Activated CD4-positive, alpha-beta T cell treated with anti-CD3 and anti-CD28 coated beads, Interleukin-2, Interleukin-4, amounts not matched to agents 100 ng/mL and 50 ng/mL, durations not matched to agents 16 hours and 8 hours (primary cell): ENCODE data around the gene GNGT2.

Experiments
- DNase-seq: peaks from one replicate; pipeline ENCODE4 v3.0.0-alpha.2; 2020; ENCODE audit warnings: low spot score

The GNGT2 gene

GRCh38 chr17:49210158-49211029 lies at the start of gene GNGT2, which contains the start of gene ABI3:
GNGT2 (minus strand) TSS chr17:49210574; CDS start chr17:49207422, 3,152 bp downstream.
ABI3 (plus strand) TSS chr17:49210707; CDS start chr17:49210725, 18 bp downstream.
- peak; percentile 86 for DNase-seq

GRCh38 chr17:49259663-49260010 lies 49.3 kb upstream of the GNGT2 start:
- DNase-seq, result no peak

- no peak for DNase-seq
Observed at GRCh38 chr17:49258394-49258793, 48.0 kb upstream of the GNGT2 start.

GRCh38 chr17:49255125-49255524 lies 44.8 kb upstream of the GNGT2 start:
- no peak for DNase-seq

- no peak for DNase-seq
Observed at GRCh38 chr17:49254066-49254465, 43.7 kb upstream of the GNGT2 start.

- DNase-seq, result no peak
Observed at GRCh38 chr17:49252148-49252695, 41.8 kb upstream of the GNGT2 start.

GRCh38 chr17:49249890-49250522 lies 39.6 kb upstream of the GNGT2 start:
- no peak for DNase-seq

GRCh38 chr17:49249292-49249794 lies 39.0 kb upstream of the GNGT2 start:
- DNase-seq, result no peak

GRCh38 chr17:49247944-49248343 lies 37.6 kb upstream of the GNGT2 start:
- DNase-seq, result no peak

- DNase-seq, result no peak
Observed at GRCh38 chr17:49244839-49245238, 34.5 kb upstream of the GNGT2 start.

GRCh38 chr17:49242813-49243212 lies 32.4 kb upstream of the GNGT2 start:
- DNase-seq, result no peak

GRCh38 chr17:49241692-49242397 lies 31.5 kb upstream of the GNGT2 start:
- DNase-seq, result no peak

- DNase-seq, result no peak
Observed at GRCh38 chr17:49241040-49241439, 30.7 kb upstream of the GNGT2 start.

GRCh38 chr17:49240619-49241018 lies 30.2 kb upstream of the GNGT2 start:
- DNase-seq, result no peak

- no peak for DNase-seq
Observed at GRCh38 chr17:49239963-49240362, 29.6 kb upstream of the GNGT2 start.

GRCh38 chr17:49235896-49236295 lies 25.5 kb upstream of the GNGT2 start:
- no peak for DNase-seq

- DNase-seq, result no peak
Observed at GRCh38 chr17:49234509-49235080, 24.2 kb upstream of the GNGT2 start.

GRCh38 chr17:49231563-49231894 lies 21.2 kb upstream of the GNGT2 start:
- DNase-seq, result no peak

GRCh38 chr17:49230636-49231562 lies 20.5 kb upstream of the GNGT2 start, which contains the start of gene PHOSPHO1:
PHOSPHO1 (minus strand) TSS chr17:49230787; CDS start chr17:49226691, 4,096 bp downstream.
- peak; percentile 83 for DNase-seq

GRCh38 chr17:49229805-49230600 lies 19.6 kb upstream of the GNGT2 start:
- no peak for DNase-seq
